Lower leg skin (tissue), 3 donors: ENCODE data around the gene CFAP161.

Source experiments
- POLR2A ChIP-seq, 2 donors: fragments of 450-650 bp; IDR thresholded peaks; one replicate each; pipeline ENCODE4 v1.6.1; 2016 to 2017; ENCODE audit warnings: antibody characterized with exemption in 2 of 2, mild to moderate bottlenecking in 1 of 2, moderate library complexity in 1 of 2
- TF ChIP-seq, protein P1 (sequence below), 3 donors: fragments of 450-650 bp; IDR thresholded peaks; one replicate each; pipeline ENCODE4 v1.5.1; 2016; ENCODE audit warnings: antibody characterized with exemption in 3 of 3, mild to moderate bottlenecking in 3 of 3, moderate library complexity in 2 of 3

DNA sequence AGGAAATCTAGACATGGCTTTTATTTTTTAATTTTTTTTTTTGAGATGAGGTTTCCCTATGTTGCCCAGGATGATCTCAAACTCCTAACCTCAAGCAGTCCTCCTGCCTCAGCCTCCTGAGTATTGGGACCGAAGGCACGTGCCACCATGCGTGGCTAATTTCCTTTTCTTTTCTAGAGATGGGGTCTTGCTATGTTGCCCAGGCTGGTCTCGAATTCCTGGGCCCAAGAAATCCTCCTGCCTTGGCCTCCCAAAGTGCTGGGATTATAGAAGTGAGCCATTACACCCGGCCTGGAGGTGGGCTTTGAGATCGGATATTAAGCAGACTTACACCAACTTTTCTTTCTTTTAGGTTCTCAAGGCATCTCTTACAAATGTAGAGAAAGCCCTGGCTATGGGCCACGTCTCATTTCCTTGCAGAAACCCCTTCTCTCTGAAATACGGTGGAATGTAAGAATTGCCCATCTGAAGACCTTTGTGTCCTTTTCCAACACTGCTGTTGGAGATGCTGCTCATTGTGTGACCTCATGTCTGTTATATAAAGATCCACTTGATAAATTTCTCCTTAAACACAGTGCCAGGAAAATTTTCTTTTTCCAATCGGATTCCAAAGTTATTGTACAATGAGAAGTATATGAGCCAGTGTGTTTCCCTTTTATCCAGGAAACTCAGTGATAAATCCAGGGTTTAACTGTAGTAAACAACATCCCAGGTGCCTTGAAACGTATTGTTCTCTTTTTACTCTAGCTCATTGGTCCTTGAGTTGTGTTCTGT lies 36.8 kb upstream of the CFAP161 start:
- TF ChIP-seq, protein P1, sequence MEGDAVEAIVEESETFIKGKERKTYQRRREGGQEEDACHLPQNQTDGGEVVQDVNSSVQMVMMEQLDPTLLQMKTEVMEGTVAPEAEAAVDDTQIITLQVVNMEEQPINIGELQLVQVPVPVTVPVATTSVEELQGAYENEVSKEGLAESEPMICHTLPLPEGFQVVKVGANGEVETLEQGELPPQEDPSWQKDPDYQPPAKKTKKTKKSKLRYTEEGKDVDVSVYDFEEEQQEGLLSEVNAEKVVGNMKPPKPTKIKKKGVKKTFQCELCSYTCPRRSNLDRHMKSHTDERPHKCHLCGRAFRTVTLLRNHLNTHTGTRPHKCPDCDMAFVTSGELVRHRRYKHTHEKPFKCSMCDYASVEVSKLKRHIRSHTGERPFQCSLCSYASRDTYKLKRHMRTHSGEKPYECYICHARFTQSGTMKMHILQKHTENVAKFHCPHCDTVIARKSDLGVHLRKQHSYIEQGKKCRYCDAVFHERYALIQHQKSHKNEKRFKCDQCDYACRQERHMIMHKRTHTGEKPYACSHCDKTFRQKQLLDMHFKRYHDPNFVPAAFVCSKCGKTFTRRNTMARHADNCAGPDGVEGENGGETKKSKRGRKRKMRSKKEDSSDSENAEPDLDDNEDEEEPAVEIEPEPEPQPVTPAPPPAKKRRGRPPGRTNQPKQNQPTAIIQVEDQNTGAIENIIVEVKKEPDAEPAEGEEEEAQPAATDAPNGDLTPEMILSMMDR (IDR thresholded peaks at IDR 0.05), result no peak
- no peak for TF ChIP-seq POLR2A (IDR thresholded peaks at IDR 0.05)
